DND-41 (cell line): ENCODE results near the gene ZNF688.
"Not testable (repeated sequence)": the region's sequence is repeated elsewhere in the genome, so short reads cannot be mapped to it uniquely, and the experiment has no call there.

Experiments
- ATAC-seq: fragments of 200-7000 bp; cut with Tn5 transposase; 3 replicates; pipeline ENCODE4 v1.9.1; 2021; ENCODE audit warnings: low read depth; ENCODE audit not compliant: insufficient read depth
- DNase-seq: peaks from one replicate; pipeline ENCODE4 v3.0.0-alpha.2; 2020
- H2AFZ ChIP-seq: 2 replicates; pipeline ENCODE4 v1.6.0; 2012; ENCODE audit warnings: low read depth, low read length
- H3K27ac ChIP-seq: 2 replicates; pipeline ENCODE4 v1.5.1; 2012; ENCODE audit warnings: low read length, inconsistent platforms
- H3K27me3 ChIP-seq: fragments of 200-600 bp; sonication (generic); 2 replicates; pipeline ENCODE4 v1.6.0; 2012; ENCODE audit warnings: low read length, mild to moderate bottlenecking, inconsistent platforms; ENCODE audit not compliant: insufficient read depth, poor library complexity
- H3K36me3 ChIP-seq: 2 replicates; pipeline ENCODE4 v1.5.1; 2012; ENCODE audit warnings: low read length, inconsistent platforms; ENCODE audit not compliant: insufficient read depth
- H3K4me1 ChIP-seq: 2 replicates; pipeline ENCODE4 v1.5.1; 2012; ENCODE audit warnings: mild to moderate bottlenecking, low read length; ENCODE audit not compliant: insufficient read depth
- H3K4me2 ChIP-seq: 2 replicates; pipeline ENCODE4 v1.6.0; 2012; ENCODE audit warnings: mild to moderate bottlenecking, moderate library complexity, low read length, inconsistent platforms; ENCODE audit not compliant: insufficient read depth
- H3K4me3 ChIP-seq, 2 experiments: fragments of 200-600 bp in 1 of 2; shearing (Covaris generic) in 1 of 2; 2 replicates each; pipeline ENCODE4 v1.5.1; 2012 to 2016; ENCODE audit warnings: inconsistent platforms in 2 of 2, low read length in 2 of 2, mild to moderate bottlenecking in 2 of 2, low read depth in 1 of 2, moderate library complexity in 1 of 2
- H3K79me2 ChIP-seq: 2 replicates; pipeline ENCODE4 v1.6.0; 2012; ENCODE audit warnings: low read length, inconsistent platforms; ENCODE audit not compliant: insufficient read depth
- H3K9ac ChIP-seq: 2 replicates; pipeline ENCODE4 v1.6.0; 2012; ENCODE audit warnings: low read depth, mild to moderate bottlenecking, inconsistent platforms, low read length, moderate library complexity
- H3K9me3 ChIP-seq: 2 replicates; pipeline ENCODE4 v1.5.1; 2012; ENCODE audit warnings: low read length, moderate library complexity, mild to moderate bottlenecking, inconsistent platforms; ENCODE audit not compliant: insufficient read depth, severe bottlenecking
- H4K20me1 ChIP-seq: 2 replicates; pipeline ENCODE4 v1.6.0; 2012; ENCODE audit warnings: low read length; ENCODE audit not compliant: insufficient read depth
- EZH2 ChIP-seq: IDR thresholded peaks from 3 replicates; pipeline ENCODE4 v1.6.1; 2012; ENCODE audit warnings: borderline replicate concordance, low read depth, mild to moderate bottlenecking, moderate library complexity, low read length, inconsistent platforms; ENCODE audit not compliant: severe bottlenecking
- TF ChIP-seq, protein P1 (sequence below): IDR thresholded peaks from 2 replicates; pipeline ENCODE4 v1.5.1; 2012; ENCODE audit warnings: borderline replicate concordance, low read length, moderate library complexity, mild to moderate bottlenecking; ENCODE audit not compliant: poor library complexity, severe bottlenecking; ENCODE audit errors: extremely low read depth

Gene ZNF688

DNA sequence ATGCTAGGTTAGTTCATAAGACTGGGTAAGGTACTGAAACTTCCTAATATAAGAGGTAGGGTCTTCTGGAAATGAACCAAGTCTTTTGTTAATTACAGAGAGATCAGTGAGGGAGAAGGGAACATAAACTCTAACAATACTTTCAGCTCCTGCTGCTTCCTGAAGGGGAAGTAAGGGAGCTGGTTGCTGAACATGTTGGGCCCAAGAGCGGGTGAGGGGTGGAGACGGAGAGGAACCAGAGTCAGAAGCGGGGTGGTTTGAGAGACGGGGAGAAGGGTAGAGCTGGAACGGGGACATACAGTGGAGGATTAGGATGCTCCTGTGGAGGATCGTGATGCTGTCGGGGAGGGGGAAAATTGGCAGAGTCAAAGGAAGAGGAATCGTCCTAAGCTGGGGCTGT, 25.4 kb downstream of the ZNF688 start:
- TF ChIP-seq, protein P1, sequence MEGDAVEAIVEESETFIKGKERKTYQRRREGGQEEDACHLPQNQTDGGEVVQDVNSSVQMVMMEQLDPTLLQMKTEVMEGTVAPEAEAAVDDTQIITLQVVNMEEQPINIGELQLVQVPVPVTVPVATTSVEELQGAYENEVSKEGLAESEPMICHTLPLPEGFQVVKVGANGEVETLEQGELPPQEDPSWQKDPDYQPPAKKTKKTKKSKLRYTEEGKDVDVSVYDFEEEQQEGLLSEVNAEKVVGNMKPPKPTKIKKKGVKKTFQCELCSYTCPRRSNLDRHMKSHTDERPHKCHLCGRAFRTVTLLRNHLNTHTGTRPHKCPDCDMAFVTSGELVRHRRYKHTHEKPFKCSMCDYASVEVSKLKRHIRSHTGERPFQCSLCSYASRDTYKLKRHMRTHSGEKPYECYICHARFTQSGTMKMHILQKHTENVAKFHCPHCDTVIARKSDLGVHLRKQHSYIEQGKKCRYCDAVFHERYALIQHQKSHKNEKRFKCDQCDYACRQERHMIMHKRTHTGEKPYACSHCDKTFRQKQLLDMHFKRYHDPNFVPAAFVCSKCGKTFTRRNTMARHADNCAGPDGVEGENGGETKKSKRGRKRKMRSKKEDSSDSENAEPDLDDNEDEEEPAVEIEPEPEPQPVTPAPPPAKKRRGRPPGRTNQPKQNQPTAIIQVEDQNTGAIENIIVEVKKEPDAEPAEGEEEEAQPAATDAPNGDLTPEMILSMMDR: no peak
- no peak for TF ChIP-seq EZH2
- H3K4me3 ChIP-seq: no peak overlapping the region
- no peak overlapping the region for H2AFZ ChIP-seq
- H3K9ac ChIP-seq: no peak overlapping the region
- no peak overlapping the region for H3K27ac ChIP-seq
- H3K27me3 ChIP-seq: no peaks in the 10 kb centered on the region
- DNase-seq (no peak), ATAC-seq (no peak)
- H4K20me1 ChIP-seq: no peaks in the 10 kb centered on the region
- H3K4me2 ChIP-seq: no peak overlapping the region
- peaks cover 5% of the 10 kb centered on the region; the same call in 1 of the 2 replicates for H3K79me2 ChIP-seq
- no peaks in the 10 kb centered on the region for H3K36me3 ChIP-seq
- H3K4me1 ChIP-seq: 0 out of 2 replicates have a peak, but pooled peaks cover 2% of the 10 kb centered on the region
- no peaks in the 10 kb centered on the region for H3K9me3 ChIP-seq

DNA sequence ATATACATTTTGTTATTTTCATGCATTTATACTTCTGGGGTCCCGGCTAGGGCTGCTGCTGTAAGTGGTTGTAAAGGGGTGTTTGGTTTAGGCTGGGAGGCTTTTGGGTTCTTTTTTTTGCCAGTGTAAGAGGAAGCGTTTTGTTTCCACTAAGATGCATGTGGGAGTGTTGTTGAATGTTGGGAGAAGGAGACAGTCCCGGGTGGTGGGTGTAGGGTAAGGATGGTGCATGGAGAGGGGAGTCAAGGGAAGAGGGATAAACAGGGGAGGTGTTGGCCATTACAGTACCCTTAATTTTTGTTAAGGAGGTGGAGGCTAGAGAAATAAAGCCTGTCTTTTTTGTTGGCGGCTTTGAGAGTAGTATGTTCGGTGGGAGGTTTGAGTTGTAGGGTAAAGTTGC, 28.4 kb downstream of the ZNF688 start:
- H3K27ac ChIP-seq: no peak overlapping the region
- H3K4me1 ChIP-seq: no peaks in the 10 kb centered on the region
- H3K9me3 ChIP-seq: no peaks in the 10 kb centered on the region
- no peak overlapping the region for H3K4me2 ChIP-seq
- H3K4me3 ChIP-seq: no peak overlapping the region
- H2AFZ ChIP-seq: no peak overlapping the region
- DNase-seq: no peak
- no peak for TF ChIP-seq EZH2
- TF ChIP-seq, protein P1: no peak
- H3K79me2 ChIP-seq: peaks cover 7% of the 10 kb centered on the region; the same call in 1 of the 2 replicates
- H3K27me3 ChIP-seq: no peaks in the 10 kb centered on the region
- peaks cover 7% of the 10 kb centered on the region; the same call in 1 of the 2 replicates for H3K36me3 ChIP-seq
- no peaks in the 10 kb centered on the region for H4K20me1 ChIP-seq
- no peak overlapping the region for H3K9ac ChIP-seq
- no peak for ATAC-seq

DNA sequence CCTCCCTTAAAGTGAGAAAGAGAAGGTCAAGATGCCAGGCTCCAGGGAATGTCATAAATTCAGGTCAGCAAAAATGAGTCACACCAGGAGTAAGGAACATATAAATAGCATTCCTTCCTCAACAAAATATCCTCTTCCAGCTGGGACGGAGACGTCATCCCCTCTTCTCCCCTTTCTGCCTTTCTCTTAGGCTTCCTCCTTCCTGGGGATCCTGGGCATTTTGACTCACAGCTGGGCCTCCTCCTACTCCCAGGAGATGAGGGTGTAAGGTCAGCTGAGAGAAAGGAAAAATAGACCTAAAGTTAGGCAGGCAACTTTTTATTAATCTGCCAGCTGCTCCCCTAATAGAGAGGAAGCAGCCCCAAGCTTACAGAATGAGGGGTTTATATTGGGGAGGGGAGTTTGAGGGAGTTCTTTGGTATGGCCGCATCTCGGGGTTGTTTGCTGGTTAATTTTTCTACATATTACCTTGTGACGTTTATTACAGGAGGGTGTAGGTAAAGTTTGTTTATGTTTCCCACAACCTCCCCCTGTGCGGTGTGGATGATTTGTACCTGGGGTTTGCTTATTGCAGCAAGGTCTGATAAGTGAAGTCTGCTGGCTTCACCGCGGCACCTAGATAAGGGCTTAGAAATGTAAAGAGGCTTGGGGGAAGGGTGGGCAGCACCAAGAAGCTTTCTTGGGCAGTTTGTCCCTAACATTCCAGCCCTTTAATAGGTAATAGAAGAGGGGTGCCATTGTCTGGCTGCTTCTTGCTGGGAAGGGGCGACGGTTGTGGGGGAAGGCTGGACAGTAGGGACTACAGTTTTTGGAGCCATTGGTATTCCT, 29.8 kb downstream of the ZNF688 start:
- Histone ChIP-seq H3K36me3 (peaks cover 12% of the 10 kb centered on the region; the same call in 1 of the 2 replicates), H3K27me3 (no peaks in the 10 kb centered on the region), H3K4me3 (no peak overlapping the region), H3K4me2 (no peak overlapping the region), H3K79me2 (peaks cover 11% of the 10 kb centered on the region; the same call in 1 of the 2 replicates), H4K20me1 (no peaks in the 10 kb centered on the region), H3K9ac (no peak overlapping the region), H3K4me1 (peaks cover 6% of the 10 kb centered on the region), H2AFZ (no peak overlapping the region), H3K9me3 (no peaks in the 10 kb centered on the region), H3K27ac (no peak overlapping the region)
- DNase-seq (no peak), ATAC-seq (no peak)
- no peak for TF ChIP-seq EZH2
- TF ChIP-seq, protein P1: no peak

DNA sequence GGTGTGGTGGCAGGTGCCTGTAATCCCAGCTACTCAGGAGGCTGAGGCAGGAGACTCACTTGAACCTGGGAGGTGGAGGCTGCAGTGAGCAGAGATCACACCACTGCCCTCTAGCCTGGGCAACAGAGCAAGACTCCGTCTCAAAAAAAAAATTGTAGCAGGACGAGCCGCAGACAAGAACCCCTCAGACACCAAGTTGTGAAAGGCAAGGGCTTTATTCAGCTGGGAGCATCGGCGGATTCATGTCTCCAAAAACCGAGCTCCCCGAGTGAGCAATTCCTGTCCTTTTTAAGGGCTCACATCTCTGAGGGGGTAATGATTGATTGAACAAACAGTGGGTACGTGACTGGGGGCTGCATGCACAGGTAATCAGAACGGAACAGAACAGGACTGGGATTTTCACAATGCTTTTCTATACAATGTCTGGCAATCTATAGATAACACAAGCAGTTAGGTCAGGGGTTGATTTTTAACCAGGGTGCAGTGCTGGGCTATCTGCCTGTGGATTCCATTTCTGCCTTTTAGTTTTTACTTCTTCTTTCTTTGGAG, 30.5 kb downstream of the ZNF688 start:
- H3K36me3 ChIP-seq: peaks cover 15% of the 10 kb centered on the region; the same call in 1 of the 2 replicates
- not testable (repeated sequence) for H3K4me2 ChIP-seq, H2AFZ ChIP-seq, H3K9me3 ChIP-seq, H3K27ac ChIP-seq, H3K27me3 ChIP-seq, H3K4me3 ChIP-seq, H3K9ac ChIP-seq, H4K20me1 ChIP-seq, DNase-seq, ATAC-seq
- peaks cover 18% of the 10 kb centered on the region for H3K79me2 ChIP-seq
- peaks cover 13% of the 10 kb centered on the region for H3K4me1 ChIP-seq

DNA sequence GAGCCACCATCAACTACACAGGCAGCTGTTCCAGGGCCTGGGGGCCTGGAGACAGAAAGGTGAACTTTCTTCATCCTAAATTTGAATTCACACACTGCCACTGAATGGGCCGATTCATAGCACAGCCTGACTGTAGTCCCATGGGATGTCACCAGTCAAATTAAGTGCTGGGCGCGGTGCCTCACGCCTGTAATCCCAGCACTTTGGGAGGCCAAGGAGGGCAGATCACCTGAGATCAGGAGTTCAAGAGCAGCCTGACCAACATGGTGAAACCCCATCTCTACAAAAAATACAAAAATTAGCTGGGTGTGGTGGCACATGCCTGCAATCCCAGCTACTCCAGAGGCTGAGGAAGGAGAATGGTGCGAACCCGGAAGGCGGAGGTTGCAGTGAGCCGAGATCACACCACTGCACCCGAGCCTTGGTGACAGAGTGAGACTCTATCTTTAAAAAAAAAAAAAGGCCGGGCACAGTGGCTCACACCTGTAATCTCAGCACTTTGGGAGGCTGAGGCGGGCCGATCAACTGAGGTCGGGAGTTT, 31.5 kb downstream of the ZNF688 start:
- not testable (repeated sequence) for H2AFZ ChIP-seq, H3K27me3 ChIP-seq, DNase-seq, H3K4me3 ChIP-seq, H4K20me1 ChIP-seq, H3K9ac ChIP-seq, ATAC-seq, H3K4me2 ChIP-seq, H3K9me3 ChIP-seq, H3K27ac ChIP-seq
- Histone ChIP-seq H3K4me1 (peaks cover 18% of the 10 kb centered on the region), H3K36me3 (peaks cover 15% of the 10 kb centered on the region; the same call in 1 of the 2 replicates), H3K79me2 (peaks cover 28% of the 10 kb centered on the region)
